HG02763 (cell line): ENCODE results near the gene RSPH1.
A peak's percentile ranks its signal among the peaks of the same experiment; 100 is the strongest.

Experiments
- ATAC-seq: cut with Tn5 transposase; IDR thresholded peaks from one replicate; pipeline ENCODE4 v1.9.1; 2021; ENCODE audit warnings: mild to moderate bottlenecking, moderate library complexity; ENCODE audit not compliant: unreplicated experiment

RSPH1 gene

GRCh38 chr21:42496120-42496838 lies at the start of gene RSPH1:
RSPH1 (minus strand) TSS chr21:42496224; CDS start chr21:42496186, 38 bp downstream.
- peak; percentile 98 for ATAC-seq

GRCh38 chr21:42545745-42546144 lies 49.7 kb upstream of the RSPH1 start:
- no peak for ATAC-seq

- no peak for ATAC-seq
These were observed 49.3 kb upstream of the RSPH1 start for GRCh38 chr21:42545317-42545716.

- no peak for ATAC-seq
These were observed 48.5 kb upstream of the RSPH1 start for GRCh38 chr21:42544544-42544943.

- no peak for ATAC-seq
These were observed 47.3 kb upstream of the RSPH1 start for GRCh38 chr21:42543106-42543847.

- no peak for ATAC-seq
These were observed 46.6 kb upstream of the RSPH1 start for GRCh38 chr21:42542596-42542995.

GRCh38 chr21:42542196-42542595 lies 46.2 kb upstream of the RSPH1 start:
- ATAC-seq = no peak

- ATAC-seq = no peak
These were observed 45.6 kb upstream of the RSPH1 start for GRCh38 chr21:42541618-42542017.

- ATAC-seq = no peak
These were observed 45.1 kb upstream of the RSPH1 start for GRCh38 chr21:42541174-42541573.

GRCh38 chr21:42540396-42540795 lies 44.4 kb upstream of the RSPH1 start:
- ATAC-seq = no peak

GRCh38 chr21:42539931-42540343 lies 43.9 kb upstream of the RSPH1 start:
- no peak for ATAC-seq

GRCh38 chr21:42539342-42539741 lies 43.3 kb upstream of the RSPH1 start:
- ATAC-seq = no peak

- no peak for ATAC-seq
These were observed 42.7 kb upstream of the RSPH1 start for GRCh38 chr21:42538479-42539275.

- no peak for ATAC-seq
These were observed 41.2 kb upstream of the RSPH1 start for GRCh38 chr21:42537106-42537742.

- ATAC-seq = no peak
These were observed 40.6 kb upstream of the RSPH1 start for GRCh38 chr21:42536601-42537000.

GRCh38 chr21:42535602-42536171 lies 39.7 kb upstream of the RSPH1 start:
- ATAC-seq = peak; percentile 58

GRCh38 chr21:42534421-42535378 lies 38.7 kb upstream of the RSPH1 start:
- peak; percentile 49 for ATAC-seq

GRCh38 chr21:42533963-42534355 lies 37.9 kb upstream of the RSPH1 start:
- ATAC-seq = no peak

GRCh38 chr21:42533306-42533962 lies 37.4 kb upstream of the RSPH1 start:
- no peak for ATAC-seq
